GM21576 (cell line): ENCODE data around the gene MRPL28.
"Not testable (repeated sequence)": the region's sequence is repeated elsewhere in the genome, so short reads cannot be mapped to it uniquely, and the experiment has no call there.

Experiments
- ATAC-seq: cut with Tn5 transposase; IDR thresholded peaks from one replicate; pipeline ENCODE4 v1.9.1; 2021; ENCODE audit warnings: mild to moderate bottlenecking, moderate library complexity; ENCODE audit not compliant: unreplicated experiment

The MRPL28 gene

DNA sequence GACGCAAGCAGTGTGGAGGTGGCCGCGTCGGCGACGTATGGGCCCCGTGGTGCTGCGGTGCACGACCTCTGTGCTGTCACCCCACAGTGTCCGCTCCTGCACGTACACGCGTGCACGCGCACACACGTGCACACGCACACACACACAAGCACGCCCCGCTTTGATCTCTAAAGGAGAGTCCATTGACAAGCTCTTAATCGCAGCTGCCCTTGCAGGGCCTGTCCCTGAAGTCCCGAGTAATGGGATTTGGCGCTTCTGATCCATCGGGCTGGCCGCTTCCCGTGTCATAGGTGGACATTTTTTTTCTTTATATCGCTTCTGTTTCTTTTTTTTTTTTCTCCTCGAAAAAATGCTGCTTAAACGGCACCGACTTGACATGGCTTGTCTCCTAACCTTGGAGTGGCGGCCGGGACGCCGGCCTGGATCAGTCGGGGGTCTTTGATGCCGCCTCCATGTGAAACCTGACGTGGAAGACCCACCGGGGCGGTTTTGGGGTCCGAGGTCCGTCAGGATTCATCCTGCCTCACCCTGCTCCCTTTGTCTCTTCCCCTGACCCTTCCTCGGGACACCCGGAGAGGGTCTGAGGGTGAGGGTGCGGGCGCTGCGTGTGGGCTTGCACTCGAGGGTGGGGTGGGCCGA lies 9.5 kb downstream of the MRPL28 start:
- ATAC-seq: no peak

DNA sequence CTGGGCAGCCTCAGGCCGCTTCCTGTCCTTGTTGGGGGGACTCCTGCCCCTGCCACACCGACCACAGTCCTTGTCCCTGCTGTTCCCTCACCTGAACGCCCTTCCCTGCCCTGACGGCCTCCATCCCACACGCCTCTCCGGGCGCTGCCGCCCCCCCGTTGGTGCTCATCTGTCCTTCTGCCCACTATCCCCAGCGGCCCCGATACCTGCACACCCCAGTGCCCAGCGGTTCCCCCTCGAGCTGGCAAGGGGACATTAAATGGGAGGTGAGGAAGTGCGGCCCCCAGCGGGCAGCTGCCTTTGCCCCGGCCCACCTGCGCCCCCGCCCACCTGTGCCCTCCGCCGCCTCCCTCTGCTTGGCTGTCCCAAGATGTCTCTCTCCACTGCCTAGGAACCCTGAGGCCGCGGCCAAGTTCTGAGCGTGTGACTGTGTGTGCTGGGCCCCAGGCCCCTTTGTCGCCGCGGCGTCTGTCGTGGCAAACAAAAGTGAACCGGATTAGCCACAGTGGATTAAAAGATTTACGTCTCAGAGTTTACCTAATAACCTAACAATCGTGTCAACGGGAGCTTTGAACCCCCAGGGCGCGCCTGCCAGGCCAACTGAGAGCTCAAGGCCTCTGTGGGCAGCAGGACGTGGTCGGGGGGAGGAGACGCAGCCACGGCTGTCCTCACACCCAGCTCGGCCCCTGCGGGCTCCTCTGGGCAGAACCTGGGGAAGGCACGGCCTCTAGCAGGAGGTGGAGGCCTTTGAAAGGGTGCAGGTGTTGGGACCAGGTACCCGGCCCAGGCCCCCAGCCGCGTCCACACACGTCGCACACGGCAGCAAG lies 10.3 kb downstream of the MRPL28 start:
- no peak for ATAC-seq

DNA sequence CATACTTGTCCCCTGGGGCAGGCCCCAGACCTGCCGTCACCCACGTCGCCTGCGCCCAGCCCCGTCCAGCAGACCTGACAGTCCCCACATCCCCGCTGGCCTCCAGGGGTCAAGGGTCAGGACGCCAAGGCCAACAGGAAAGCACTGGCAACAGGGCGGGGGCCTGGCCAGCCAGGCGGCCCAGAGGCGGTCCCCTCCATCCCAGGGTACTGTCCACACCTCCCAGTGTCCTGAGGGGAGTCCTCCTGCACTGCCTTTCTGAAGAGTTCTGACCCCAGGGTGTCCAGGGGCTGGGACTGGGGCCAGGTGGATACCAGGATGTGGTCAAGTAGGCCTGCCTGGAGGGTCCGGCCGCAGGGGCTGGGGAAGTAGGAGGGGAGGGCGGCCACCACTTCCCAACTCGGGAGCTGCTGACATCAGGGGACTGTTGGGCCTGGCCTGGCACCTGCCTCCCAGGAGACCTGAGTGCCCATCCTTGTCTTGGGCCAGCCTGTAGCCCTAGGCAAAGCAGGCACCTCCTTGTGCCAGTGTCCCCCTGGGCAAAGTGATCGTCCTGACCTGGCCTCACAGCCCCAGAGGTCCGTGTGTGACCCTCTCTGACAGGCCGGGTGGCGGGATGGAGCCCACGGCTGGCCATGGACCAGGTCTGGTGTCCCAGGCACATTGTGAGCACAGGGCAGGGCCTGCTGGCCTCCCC lies 11.1 kb downstream of the MRPL28 start:
- no peak for ATAC-seq

DNA sequence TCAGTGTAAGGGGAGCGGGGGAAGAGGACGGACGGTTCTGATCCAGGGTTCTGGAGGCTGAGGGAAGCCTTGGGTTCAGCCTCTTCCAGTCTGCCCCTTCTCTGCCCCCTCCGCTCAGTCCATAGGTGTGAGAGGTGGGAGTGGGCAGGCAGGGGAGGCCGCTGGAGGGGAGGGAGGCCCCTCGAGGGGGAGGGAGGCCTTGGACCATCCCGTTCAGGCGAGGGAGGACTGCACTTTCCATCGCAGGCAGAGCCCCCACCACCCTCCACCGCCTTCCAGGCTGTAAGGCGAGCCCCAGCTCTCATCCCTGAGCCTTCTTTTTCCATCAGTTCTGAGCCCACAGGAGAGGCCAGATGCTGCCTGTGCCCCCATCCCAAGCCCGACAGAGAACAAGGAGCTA lies 13.6 kb downstream of the MRPL28 start:
- ATAC-seq: no peak

DNA sequence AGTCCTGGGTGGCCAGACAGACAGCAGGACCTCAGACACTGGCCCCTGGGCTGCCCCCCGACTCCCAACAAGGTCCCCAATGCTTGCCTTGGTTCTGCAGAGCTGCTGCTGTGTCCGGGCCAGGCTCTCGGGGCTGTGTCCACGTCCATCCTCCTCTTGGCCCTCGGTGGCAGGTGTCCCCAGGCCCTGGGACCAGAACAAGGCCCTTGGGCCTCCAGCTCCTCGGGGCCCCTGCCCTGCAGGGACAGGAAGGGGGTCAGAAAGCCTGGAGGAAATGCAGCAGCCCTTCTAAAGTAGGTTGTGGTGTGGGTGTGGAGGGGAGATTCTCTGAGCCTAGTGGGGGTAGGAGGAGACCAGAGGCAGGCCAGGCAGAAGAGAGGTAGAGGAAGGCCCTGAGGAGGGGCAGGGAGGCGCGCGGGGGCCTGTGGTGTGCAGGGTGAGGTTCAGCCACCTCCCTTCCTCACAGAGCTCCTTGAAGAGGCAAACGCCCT lies 15.3 kb downstream of the MRPL28 start:
- ATAC-seq: no peak

DNA sequence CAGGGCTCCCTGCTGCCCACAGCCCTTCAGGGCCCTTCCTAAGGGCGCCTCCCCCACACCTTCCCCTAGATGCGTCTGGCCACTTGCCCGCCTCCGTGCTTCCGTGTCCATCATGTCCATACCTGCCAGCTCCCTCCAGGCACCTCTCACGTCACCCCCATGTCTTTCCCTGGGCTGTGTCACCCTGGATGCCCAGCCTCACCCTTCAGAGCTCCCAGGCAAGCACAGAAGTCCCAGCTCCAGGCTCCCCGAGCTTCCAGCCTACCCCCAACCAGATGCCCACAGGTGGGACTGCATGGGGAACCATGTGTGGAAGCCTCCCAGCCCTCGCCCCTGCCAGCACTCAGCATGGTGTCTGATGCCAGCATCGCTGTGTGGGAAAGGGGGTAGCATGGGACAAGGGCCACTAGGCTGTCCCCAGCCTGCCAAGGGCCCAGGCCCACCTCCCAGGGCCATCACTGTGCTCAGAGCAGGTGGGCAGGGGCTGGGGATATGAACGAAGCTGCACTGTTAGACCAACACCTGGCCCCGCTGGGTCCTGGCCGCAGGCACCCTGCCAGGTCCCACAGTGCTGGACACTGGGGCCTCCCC lies 16.0 kb downstream of the MRPL28 start:
- ATAC-seq: no peak

DNA sequence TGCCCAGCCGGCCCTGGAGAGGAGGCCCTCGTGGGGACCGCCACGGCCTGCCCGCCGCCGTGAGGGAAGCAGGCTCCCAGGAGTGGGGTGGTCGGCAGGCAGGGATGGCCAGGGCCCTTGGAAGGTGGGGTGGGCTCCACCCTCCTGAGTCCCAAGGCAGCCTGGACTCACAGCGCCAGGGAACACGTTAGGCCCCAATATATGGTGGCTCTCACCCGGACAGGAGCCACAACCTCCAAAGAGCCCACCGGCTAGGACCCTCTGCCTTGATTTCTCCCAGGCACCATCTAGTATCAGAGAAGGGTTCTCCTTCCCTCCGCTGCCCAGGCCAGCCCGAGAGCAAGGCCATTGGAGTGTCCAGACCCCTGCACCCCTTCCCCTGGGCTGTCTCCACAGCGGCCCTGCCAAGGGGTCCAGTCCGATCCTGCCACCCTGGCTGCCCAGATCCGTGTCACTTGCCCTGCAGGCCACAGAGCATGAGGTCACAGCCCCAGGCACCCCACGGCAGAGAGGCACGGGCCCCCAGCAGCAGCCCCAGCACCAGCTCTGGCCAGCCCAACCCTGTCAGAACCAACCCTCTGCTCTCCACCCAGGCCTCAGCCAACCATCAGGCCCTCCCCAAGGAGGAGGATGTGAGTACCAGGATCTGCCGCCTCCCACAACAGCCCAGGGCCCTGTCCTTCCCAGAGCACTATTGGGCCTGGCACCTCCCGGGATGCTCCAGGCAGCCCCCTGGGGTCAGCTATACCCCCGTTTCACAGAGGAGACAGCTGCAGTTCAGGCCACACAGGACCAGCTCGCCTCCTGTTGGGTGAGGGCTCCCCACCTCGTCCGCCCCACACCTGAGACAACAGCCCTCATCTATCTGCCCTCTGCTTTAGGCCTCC lies 16.7 kb downstream of the MRPL28 start:
- no peak for ATAC-seq

DNA sequence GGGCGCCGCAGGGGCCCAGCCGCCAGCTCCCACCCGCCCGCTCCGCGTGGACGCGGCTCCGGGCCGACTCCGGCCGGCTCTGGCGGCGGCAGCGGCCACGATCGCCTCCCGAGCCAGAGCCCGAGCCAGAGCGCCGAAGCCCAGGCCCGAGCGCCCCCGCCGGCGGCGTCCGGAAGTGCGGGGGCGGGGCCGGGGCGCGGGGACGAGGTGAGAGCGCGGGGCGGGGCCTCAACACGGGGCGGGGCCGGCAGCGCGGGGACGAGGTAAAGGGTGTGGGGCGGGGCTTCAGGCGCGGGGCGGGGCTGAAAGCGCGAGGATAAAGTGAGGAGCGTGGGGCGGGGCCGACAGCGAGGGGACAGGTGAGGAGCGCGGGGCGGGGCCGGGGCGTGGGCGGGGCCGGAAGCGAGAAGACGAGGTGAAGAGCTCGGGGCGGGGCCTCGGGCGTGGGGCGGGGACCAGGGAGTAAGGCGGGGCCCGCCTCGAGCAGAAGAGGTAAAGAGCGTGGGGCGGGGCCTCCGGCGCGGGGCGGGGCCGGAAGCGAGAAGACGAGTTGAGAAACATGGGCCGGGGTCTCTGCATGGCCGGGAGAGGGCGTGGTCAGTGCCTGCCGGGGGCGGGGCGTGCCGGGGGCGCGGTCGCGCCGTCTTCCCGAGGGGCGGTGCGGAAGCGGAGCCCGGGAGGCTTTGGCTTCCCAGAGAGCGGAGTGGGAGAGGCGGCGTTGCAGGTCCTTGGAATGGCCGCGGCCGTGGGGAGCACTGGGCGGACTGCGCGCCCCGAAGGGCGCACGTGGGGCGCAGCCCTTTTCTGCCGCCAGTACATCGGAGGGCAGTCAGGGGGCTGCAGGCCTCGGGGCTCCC lies 17.6 kb downstream of the MRPL28 start, which contains the start of gene AXIN1:
TSS of gene AXIN1 (minus strand) at position 177 of the 857 bp plus-strand sequence. CDS start 5,698 bp downstream, outside the sequence.
- peak; percentile 50 for ATAC-seq

DNA sequence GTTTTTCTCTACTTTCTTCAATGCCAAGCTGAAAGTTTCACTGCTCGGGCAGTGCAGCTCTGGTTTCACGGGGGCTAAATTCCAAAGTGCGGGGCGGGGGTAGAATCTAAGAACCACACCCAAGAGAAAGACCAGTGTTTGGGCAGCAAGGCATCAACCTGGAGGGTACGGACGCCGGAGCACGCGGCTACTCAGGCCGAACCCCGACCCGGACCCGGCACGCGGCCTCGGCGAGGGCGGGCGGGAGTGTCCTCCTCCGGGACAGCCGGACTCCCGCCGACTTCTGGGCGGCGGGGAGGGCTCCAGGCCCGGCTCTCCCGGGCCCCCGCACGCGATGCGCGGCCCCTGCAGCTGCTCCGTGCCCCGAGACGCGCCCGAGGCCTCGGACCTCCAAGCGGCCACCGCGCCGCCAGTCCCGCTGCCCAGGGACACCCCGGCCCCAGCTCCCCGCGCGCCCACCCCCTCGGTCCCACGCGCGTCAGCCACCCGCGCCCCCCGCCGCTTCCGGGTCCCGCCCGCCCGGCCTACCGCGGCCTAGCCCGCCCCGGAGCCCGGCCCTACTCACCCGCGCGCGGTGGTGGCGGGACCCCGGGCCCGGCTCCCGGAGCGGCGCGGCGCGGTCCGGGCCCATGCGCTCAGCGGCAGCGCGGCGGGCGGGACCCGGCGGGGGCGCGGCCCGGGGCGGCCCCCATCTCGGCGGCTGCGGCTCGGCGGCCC lies 18.4 kb downstream of the MRPL28 start:
- ATAC-seq: peak; percentile 21

DNA sequence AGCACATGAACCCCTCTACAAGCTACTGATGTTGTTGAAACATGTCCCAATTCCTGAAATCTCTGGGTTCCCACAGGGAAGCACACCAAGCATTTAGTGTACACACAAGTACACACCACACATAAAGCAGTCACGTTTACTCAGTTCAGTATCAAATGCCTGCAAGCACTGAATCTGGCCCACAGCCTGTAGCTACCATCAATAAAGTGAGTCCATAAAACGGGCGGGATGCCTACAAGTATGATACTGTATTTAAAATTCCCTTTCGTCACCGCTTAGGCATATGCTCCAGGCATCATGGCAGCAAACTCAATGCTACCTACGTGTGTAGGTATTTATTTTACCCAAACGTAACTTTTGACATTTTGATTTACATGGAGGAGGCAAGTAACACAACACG lies 20.1 kb downstream of the MRPL28 start:
- no peak for ATAC-seq

DNA sequence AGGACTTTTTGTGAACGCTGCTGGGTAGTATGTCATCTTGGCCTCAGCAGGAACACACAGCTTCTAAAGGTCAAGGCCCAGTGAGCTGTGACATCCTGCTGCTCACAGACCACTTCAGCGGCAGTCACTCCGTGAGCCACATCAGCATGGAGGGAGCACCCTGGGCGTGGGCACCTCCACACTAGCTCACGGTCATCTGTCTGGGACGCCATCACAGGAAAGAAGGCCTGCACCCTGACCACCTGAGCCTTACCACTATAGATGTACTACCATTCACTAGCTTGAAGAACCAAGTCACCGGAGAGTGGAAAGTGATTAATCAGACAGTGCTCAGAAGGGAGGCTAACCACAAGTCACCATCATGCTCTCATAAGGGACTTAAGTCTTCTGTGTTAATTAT lies 21.1 kb downstream of the MRPL28 start:
- ATAC-seq: no peak

DNA sequence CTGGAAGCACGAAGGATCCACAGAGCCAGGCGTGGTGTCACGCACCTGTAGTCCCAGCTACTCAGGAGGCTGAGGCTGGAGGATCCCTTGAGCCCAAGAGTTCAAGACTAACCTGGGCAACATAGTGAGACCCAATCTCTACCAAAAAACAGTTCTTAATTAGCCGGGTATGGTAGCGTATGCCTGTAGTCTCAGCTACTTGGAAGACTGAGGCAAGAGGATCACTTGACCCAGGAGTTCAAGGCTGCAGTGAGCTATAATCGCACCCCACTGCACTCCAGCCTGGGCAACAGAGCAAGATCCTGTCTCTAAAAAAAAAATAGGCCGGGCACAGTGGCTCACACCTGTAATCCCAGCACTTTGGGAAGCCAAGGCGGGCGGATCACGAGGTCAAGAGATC lies 21.8 kb downstream of the MRPL28 start:
- ATAC-seq: not testable (repeated sequence)

DNA sequence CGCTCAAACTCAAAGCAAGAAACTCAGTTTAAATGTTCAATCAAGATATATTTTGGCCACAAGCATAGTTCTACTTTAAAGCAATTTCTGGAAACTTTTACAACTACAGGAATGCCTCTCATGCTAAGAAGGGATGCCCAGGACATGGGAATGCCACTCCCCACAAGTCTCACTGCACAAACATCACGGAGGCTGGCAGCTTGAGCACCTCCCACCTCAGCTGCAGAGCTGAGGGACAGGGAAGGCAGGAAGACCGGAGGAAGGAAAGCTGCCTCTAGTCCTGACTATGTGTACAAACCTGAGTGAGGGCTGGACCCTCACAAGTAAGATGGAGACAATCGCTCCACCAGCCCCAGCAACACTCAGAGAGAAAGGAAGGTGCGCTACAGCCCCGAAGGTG lies 23.1 kb downstream of the MRPL28 start:
- ATAC-seq: no peak

DNA sequence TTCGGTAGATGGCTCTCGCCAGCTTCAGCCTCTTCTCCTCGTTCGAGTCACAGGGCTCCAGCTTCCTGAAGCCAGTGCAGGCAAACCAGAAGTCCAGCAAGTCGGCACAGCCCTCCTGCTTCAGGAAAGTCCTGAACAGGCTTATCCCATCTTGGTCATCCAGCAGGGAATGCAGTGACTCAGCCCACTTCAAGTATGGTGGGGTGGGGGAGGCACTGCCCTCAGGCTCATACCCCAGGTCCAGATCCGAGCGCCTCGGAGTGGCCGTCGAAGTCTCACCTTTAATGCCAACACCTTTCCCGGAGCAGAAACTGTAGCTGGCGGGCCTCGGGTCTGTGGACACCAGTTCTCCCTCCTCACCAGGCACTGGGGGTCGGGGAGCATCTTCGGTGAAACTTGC lies 23.8 kb downstream of the MRPL28 start:
- no peak for ATAC-seq

DNA sequence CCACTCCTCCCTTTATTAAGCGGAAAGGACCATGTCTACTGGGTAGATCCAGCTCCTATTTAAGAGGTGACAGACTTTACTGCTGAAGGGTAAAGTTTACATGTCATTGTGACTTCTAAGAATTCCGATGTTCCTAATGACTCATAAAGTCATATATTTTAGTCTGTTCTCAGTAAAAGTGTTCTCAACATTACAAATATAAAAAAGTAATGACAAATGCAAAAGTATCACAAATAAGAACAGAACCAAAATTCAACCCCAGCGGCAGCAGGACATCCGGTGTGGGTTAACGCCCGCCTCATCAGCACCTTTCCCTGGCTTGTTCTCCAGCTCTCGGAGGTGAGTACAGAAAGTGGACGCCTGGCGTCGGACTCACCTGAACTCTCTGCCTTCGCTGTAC lies 24.6 kb downstream of the MRPL28 start:
- no peak for ATAC-seq

DNA sequence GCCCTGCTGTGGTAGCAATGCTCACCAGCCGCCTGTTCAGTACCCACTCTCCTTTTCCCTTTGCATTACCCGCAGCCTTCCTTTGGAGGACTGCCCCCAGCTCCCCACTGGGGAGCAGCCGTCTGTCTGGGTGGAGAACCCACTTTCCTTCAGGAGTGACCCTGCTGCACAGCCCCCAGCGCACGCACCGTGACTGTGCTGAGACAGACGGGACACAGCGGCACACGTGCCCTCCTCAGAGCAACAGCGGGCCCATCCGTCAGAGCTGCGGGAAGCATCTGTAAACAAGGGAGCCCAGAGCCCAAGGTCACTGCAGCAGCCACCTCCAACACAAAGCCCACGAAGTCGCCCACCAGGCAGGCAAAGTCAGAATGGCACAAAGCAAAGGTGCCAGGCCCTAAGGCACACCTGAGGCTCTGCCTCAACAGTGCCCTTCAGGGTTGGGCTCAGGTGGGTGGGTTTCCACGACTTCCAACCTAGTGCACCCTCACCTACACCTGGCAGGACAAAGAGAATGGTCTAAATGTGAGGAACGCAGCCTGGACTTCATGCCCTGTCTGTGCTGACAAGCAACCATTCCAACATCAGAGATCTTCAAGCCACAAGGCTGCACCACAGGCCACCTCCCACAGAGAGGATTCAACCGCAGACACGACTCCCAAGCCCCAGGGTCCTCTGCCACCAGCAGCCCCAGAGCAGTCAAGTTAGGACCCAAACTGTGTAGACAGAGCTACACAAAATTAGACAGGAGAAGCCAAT lies 27.7 kb downstream of the MRPL28 start:
- ATAC-seq: no peak

DNA sequence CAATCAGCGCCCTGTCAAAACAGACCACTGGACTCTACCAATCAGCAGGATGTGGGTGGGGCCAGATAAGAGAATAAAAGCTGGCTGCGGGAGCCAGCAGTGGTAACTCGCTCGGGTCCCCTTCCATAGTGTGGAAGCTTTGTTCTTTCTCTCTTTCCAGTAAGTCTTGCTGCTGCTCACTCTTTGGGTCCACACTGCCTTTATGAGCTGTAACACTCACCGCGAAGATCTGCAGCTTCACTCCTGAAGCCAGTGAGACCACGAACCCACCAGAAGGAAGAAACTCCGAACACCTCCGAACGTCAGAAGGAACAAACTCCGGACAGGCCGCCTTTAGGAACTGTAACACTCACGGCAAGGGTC lies 28.4 kb downstream of the MRPL28 start:
- not testable (repeated sequence) for ATAC-seq
